Measurements from ENCODE around the gene DPYD.

Gene DPYD

GRCh38 chr1:97903626-97904025, 17.2 kb downstream of the DPYD start:
- ChIA-PET CTCF (no interaction called here), POLR2A (no interaction called here)
- no peak for DNase-seq (ENCODE audit: extremely low spot score)
- TF ChIP-seq TARDBP (IDR thresholded peaks at IDR 0.05) (no peak), LEF1 (IDR thresholded peaks at IDR 0.05; ENCODE audit: borderline replicate concordance) (no peak), SP1 (IDR thresholded peaks at IDR 0.05) (no peak), NFRKB (IDR thresholded peaks at IDR 0.05) (no peak), ZNF384 (IDR thresholded peaks at IDR 0.05) (no peak), HDGF (IDR thresholded peaks at IDR 0.05; ENCODE audit: borderline replicate concordance) (no peak), FOXK2 (IDR thresholded peaks at IDR 0.05) (no peak), ARNT (IDR thresholded peaks at IDR 0.05) (no peak), PKNOX1 (IDR thresholded peaks at IDR 0.05) (no peak), ELF4 (IDR thresholded peaks at IDR 0.05) (no peak), BHLHE40 (IDR thresholded peaks at IDR 0.05; ENCODE audit: borderline replicate concordance) (no peak), CTBP1 (IDR thresholded peaks at IDR 0.05; ENCODE audit: borderline replicate concordance) (no peak), FOXA1 (IDR thresholded peaks at IDR 0.05) (no peak), L3MBTL2 (conservative IDR thresholded peaks at IDR 0.05) (no peak), SUZ12 (IDR thresholded peaks at IDR 0.05) (no peak), FOXM1 (IDR thresholded peaks at IDR 0.05; ENCODE audit: borderline replicate concordance) (no peak)

GRCh38 chr1:97902067-97902466, 18.8 kb downstream of the DPYD start:
- no peak for DNase-seq (ENCODE audit: extremely low spot score)
- CTCF ChIA-PET: no interaction called here
- POLR2A ChIA-PET: no interaction called here
- TF ChIP-seq BHLHE40 (IDR thresholded peaks at IDR 0.05; ENCODE audit: borderline replicate concordance) (no peak), TARDBP (IDR thresholded peaks at IDR 0.05) (no peak), LEF1 (IDR thresholded peaks at IDR 0.05; ENCODE audit: borderline replicate concordance) (no peak), L3MBTL2 (conservative IDR thresholded peaks at IDR 0.05) (no peak), FOXK2 (IDR thresholded peaks at IDR 0.05) (no peak), SUZ12 (IDR thresholded peaks at IDR 0.05) (no peak), ELF4 (IDR thresholded peaks at IDR 0.05) (no peak), NFRKB (IDR thresholded peaks at IDR 0.05) (no peak), HDGF (IDR thresholded peaks at IDR 0.05; ENCODE audit: borderline replicate concordance) (no peak), ARNT (IDR thresholded peaks at IDR 0.05) (no peak), ZNF384 (IDR thresholded peaks at IDR 0.05) (no peak), FOXM1 (IDR thresholded peaks at IDR 0.05; ENCODE audit: borderline replicate concordance) (no peak), PKNOX1 (IDR thresholded peaks at IDR 0.05) (no peak), SP1 (IDR thresholded peaks at IDR 0.05) (no peak)

GRCh38 chr1:97901017-97901658, 19.7 kb downstream of the DPYD start:
- no peak for DNase-seq (ENCODE audit: extremely low spot score)
- ChIA-PET POLR2A (no interaction called here), CTCF (no interaction called here)
- no peak for TF ChIP-seq PKNOX1 (IDR thresholded peaks at IDR 0.05)
- no peak for TF ChIP-seq SP1 (IDR thresholded peaks at IDR 0.05)
- TF ChIP-seq FOXM1 (IDR thresholded peaks at IDR 0.05; ENCODE audit: borderline replicate concordance): no peak
- no peak for TF ChIP-seq ELF4 (IDR thresholded peaks at IDR 0.05)
- no peak for TF ChIP-seq NFRKB (IDR thresholded peaks at IDR 0.05)
- TF ChIP-seq BHLHE40 (IDR thresholded peaks at IDR 0.05; ENCODE audit: borderline replicate concordance): no peak
- TF ChIP-seq LEF1 (IDR thresholded peaks at IDR 0.05; ENCODE audit: borderline replicate concordance): no peak

GRCh38 chr1:97898948-97899347, 21.9 kb downstream of the DPYD start:
- ChIA-PET CTCF (no interaction called here), POLR2A (no interaction called here)
- TF ChIP-seq TARDBP (IDR thresholded peaks at IDR 0.05) (no peak), FOXM1 (IDR thresholded peaks at IDR 0.05; ENCODE audit: borderline replicate concordance) (no peak), SP1 (IDR thresholded peaks at IDR 0.05) (no peak), ARNT (IDR thresholded peaks at IDR 0.05) (no peak), FOXK2 (IDR thresholded peaks at IDR 0.05) (no peak), SUZ12 (IDR thresholded peaks at IDR 0.05) (no peak), FOXA1 (IDR thresholded peaks at IDR 0.05) (no peak), ZNF384 (IDR thresholded peaks at IDR 0.05) (no peak)
- no peak for DNase-seq (ENCODE audit: extremely low spot score)

- no peak for DNase-seq (ENCODE audit: extremely low spot score)
- TF ChIP-seq BHLHE40 (IDR thresholded peaks at IDR 0.05; ENCODE audit: borderline replicate concordance): no peak
- TF ChIP-seq NFRKB (IDR thresholded peaks at IDR 0.05): no peak
- TF ChIP-seq L3MBTL2 (conservative IDR thresholded peaks at IDR 0.05): no peak
- TF ChIP-seq PKNOX1 (IDR thresholded peaks at IDR 0.05): no peak
- no peak for TF ChIP-seq TARDBP (IDR thresholded peaks at IDR 0.05)
- no peak for TF ChIP-seq FOXA1 (IDR thresholded peaks at IDR 0.05)
- no peak for TF ChIP-seq CTBP1 (IDR thresholded peaks at IDR 0.05; ENCODE audit: borderline replicate concordance)
- TF ChIP-seq SP1 (IDR thresholded peaks at IDR 0.05): no peak
- no peak for TF ChIP-seq FOXM1 (IDR thresholded peaks at IDR 0.05; ENCODE audit: borderline replicate concordance)
- TF ChIP-seq FOXK2 (IDR thresholded peaks at IDR 0.05): no peak
- TF ChIP-seq ELF4 (IDR thresholded peaks at IDR 0.05): no peak
- TF ChIP-seq HDGF (IDR thresholded peaks at IDR 0.05; ENCODE audit: borderline replicate concordance): no peak
- TF ChIP-seq LEF1 (IDR thresholded peaks at IDR 0.05; ENCODE audit: borderline replicate concordance): no peak
- TF ChIP-seq ARNT (IDR thresholded peaks at IDR 0.05): no peak
- TF ChIP-seq SUZ12 (IDR thresholded peaks at IDR 0.05): no peak
- ChIA-PET CTCF (no interaction called here), POLR2A (no interaction called here)
These were observed 25.6 kb downstream of the DPYD start for GRCh38 chr1:97895278-97895677.

Data from HEK293T (cell line).